GM18909 (cell line): Measurements from ENCODE around the gene HEPHL1.

Experiments
- ATAC-seq: cut with Tn5 transposase; IDR thresholded peaks from one replicate; pipeline ENCODE4 v1.9.1; 2021; ENCODE audit warnings: mild to moderate bottlenecking; ENCODE audit not compliant: unreplicated experiment, poor library complexity

The HEPHL1 gene

GRCh38 chr11:94128291-94128745 lies 107.2 kb downstream of the HEPHL1 start:
- peak; percentile 25 for ATAC-seq

- ATAC-seq, result peak; percentile 92
Measured at GRCh38 chr11:94128746-94129511, 107.8 kb downstream of the HEPHL1 start, which contains the start of gene PANX1. Gene PANX1 (plus strand): TSS chr11:94128841. CDS start chr11:94129313, 472 bp downstream.

GRCh38 chr11:94129512-94130297 lies 108.6 kb downstream of the HEPHL1 start:
- no peak for ATAC-seq

GRCh38 chr11:94130298-94131046 lies 109.3 kb downstream of the HEPHL1 start:
- ATAC-seq, result no peak

- ATAC-seq, result no peak
Measured at GRCh38 chr11:94131047-94131717, 110.0 kb downstream of the HEPHL1 start.

GRCh38 chr11:94131718-94132115 lies 110.6 kb downstream of the HEPHL1 start:
- no peak for ATAC-seq

GRCh38 chr11:94132152-94132558 lies 111.0 kb downstream of the HEPHL1 start:
- no peak for ATAC-seq

GRCh38 chr11:94132823-94133408 lies 111.8 kb downstream of the HEPHL1 start:
- ATAC-seq, result no peak

GRCh38 chr11:94133752-94134151 lies 112.6 kb downstream of the HEPHL1 start:
- ATAC-seq, result no peak

GRCh38 chr11:94134651-94135512 lies 113.7 kb downstream of the HEPHL1 start:
- ATAC-seq, result peak; percentile 62

GRCh38 chr11:94139416-94139815 lies 118.3 kb downstream of the HEPHL1 start:
- ATAC-seq, result no peak

- ATAC-seq, result no peak
Measured at GRCh38 chr11:94140154-94140655, 119.1 kb downstream of the HEPHL1 start.

GRCh38 chr11:94141511-94142307 lies 120.6 kb downstream of the HEPHL1 start:
- ATAC-seq, result no peak

GRCh38 chr11:94142308-94143281 lies 121.4 kb downstream of the HEPHL1 start:
- ATAC-seq, result no peak

- ATAC-seq, result no peak
Measured at GRCh38 chr11:94144216-94144615, 123.1 kb downstream of the HEPHL1 start.

- no peak for ATAC-seq
Measured at GRCh38 chr11:94144664-94145063, 123.5 kb downstream of the HEPHL1 start.

GRCh38 chr11:94145431-94145830 lies 124.3 kb downstream of the HEPHL1 start:
- no peak for ATAC-seq
